ENCODE measurements around the gene CCDC70.
A peak's percentile ranks its signal among the peaks of the same experiment; 100 is the strongest.
"Not testable (repeated sequence)": the region's sequence is repeated elsewhere in the genome, so short reads cannot be mapped to it uniquely, and the experiment has no call there.

CCDC70 gene

DNA sequence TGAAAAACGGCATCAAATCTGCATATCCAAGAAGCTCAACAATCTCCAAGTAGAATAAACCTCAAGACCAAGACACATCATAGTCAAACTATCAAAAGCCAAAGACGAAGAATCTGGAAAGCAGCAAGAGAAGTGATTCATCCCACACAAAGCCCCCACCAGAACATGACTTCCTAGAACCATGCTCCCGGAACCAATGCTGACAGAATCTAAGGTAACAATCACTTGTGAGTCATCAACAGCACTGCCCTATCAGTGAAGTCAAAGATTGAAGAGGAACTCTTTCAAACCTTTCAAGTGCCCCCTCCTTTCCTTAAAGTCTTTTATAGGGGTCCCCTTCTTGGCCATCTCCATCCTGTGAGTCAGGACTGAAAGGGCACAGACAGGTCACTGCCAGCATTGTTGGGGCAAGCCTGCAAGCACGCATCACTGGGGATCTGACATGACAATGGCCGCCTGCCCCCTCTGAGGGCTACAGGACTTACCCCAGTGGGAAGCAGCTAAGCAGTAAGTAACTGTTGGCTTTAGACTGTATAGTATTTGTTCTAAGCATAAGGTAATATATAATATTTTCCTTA, at the start of gene CCDC70:
CCDC70 (plus strand) TSS at position 247 of the 578 bp plus-strand sequence. CDS start 3,443 bp downstream, outside the sequence.
- DNase-seq (ENCODE audit: low read depth in 2 of 2) = peak in 1 of 2 donors; percentile 26

- DNase-seq (ENCODE audit: low read depth in 2 of 2) = no peak
Measured at GRCh38 chr13:51814071-51814470, 47.7 kb upstream of the CCDC70 start.

DNA sequence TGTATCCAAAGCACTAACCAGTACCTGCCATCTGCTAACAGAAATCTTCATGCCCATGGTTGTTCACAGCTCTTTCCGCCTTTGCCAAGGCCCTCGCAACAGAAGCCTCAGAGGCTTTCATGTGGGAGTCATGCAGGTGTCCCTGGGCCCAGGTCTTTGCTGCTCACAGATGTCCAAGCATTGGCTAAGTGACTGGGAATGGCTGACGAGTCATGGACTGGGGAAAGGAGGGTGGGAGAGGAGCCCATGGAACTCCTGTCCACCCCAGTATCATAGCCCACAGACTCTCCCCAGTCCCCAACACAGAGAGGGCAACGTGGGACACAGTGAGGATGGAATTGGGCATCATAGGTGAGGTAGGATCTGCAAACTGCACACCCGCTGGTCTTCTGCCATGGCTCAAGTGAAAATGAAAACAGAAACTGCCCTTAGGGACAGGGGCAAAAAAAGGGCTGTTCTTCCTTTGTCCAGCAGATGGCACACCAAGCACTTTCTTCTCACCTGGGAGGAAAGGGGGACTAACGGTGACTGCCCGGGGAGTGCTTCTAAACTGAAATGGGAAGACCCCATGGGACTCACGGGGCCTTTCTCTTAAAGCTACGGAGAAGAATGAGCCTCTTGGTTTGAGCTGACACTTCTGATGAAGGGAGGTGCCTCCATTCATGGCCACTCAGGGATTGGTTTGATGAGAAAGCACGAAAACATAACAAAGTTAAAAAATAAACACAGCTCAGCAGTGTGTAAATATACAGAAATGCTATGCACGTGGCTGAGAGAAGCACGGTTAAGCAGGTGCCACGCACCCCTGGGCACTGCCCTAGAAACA, 46.7 kb upstream of the CCDC70 start:
- DNase-seq (ENCODE audit: low read depth in 2 of 2) = peak in 1 of 2 donors; percentile 63

DNA sequence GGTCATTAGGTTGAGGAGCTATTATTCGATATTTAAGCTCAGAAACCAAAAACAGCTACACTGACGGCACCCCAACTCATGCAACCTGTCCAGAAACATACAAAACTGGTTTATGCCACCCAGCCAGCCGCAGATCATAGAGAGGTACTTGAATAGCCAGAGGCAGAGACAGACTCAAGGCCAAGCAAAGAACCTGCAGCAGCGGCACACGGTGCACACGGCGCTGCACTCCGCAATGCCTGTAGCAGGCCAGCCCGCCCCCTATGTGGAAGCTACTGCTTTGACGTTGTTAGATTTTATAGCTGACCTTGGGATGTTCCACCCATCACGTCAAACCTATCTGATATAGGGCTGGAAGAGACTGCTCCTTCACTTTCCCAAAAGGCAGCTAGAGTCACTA, 45.9 kb upstream of the CCDC70 start:
- no peak for DNase-seq (ENCODE audit: low read depth in 2 of 2)

GRCh38 chr13:51816604-51817249, 45.0 kb upstream of the CCDC70 start:
- DNase-seq (ENCODE audit: low read depth in 2 of 2) = no peak

GRCh38 chr13:51817717-51818116, 44.1 kb upstream of the CCDC70 start:
- DNase-seq (ENCODE audit: low read depth in 2 of 2) = no peak

DNA sequence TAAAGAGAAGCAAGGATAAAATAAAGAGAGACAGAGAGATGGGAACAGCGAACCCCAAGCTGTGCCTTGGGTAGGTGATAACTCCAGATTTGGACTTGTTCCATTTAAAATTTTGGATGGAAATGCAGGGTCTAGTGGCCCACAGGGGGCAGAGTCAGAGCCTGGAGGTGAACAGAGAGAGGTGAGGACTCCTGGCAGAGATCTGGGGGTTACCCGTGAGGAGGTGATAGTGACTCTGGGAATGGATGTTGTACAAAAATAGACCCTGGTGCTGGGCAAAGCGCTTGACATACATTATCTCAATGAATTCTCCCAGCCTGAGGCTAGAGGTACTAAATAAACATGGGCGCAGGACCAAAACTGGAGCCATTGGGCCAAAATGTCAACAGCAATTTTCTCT, 43.5 kb upstream of the CCDC70 start:
- DNase-seq (ENCODE audit: low read depth in 2 of 2) = no peak

- peak in 1 of 2 donors; percentile 30 for DNase-seq (ENCODE audit: low read depth in 2 of 2)
Measured at GRCh38 chr13:51818781-51819511, 42.8 kb upstream of the CCDC70 start.

GRCh38 chr13:51819544-51819943, 42.2 kb upstream of the CCDC70 start:
- DNase-seq (ENCODE audit: low read depth in 2 of 2) = no peak

GRCh38 chr13:51820016-51820597, 41.7 kb upstream of the CCDC70 start:
- DNase-seq (ENCODE audit: low read depth in 2 of 2) = no peak

GRCh38 chr13:51821606-51822005, 40.2 kb upstream of the CCDC70 start:
- DNase-seq (ENCODE audit: low read depth in 2 of 2) = no peak

DNA sequence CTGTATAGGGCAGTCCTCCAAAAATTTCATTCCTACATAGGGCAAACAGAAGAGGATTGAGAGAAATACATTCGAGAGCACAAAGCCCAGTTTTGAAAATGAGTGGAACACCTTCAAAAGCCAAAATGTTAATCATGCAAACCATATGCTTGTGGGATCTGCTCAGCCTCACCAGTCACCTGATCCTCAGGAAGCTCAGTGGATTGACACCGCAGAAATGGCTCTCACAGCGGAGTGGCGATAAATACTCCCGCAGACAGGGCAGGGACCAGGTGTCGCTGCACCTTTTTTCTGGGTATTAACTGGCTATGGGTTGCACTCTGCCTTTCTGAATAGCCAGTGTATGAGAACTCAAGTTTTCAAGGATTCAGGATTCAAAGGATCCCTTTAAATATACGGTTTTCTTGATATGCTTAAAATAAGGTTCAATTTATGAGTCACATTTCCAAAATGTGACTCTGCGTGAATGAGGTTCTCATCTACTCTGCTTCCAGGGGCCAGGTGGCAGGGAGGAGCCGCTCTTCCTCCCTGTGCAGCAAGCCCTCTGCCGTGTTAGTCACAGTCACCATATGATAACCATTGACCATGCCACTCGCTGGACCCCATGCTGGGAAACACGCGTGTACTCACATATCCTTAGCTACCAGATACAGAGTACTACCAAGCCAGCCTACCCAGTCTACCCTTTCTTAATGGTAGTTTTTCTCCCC, 39.5 kb upstream of the CCDC70 start:
- no peak for DNase-seq (ENCODE audit: low read depth in 2 of 2)

DNA sequence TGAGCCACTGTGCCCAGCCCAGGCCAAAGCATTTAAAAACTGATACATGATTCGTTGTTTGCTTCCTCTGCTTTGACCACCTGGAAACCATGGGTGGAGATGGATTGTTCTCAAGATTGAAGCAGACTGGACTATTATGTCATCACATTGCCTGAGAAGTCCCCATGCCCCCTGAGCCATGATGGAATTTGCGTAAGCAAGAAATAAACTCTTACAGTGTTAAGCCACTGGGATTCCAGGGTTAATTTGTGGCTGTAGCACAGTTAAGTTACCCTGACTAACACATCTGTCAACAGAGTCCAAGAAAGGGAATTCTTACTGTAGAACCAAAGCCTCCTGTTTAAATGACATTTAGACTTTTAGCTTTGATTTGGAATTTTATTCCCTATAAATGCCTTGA, 38.4 kb upstream of the CCDC70 start:
- no peak for DNase-seq (ENCODE audit: low read depth in 2 of 2)

- no peak for DNase-seq (ENCODE audit: low read depth in 2 of 2)
Measured at GRCh38 chr13:51823863-51824262, 37.9 kb upstream of the CCDC70 start.

DNA sequence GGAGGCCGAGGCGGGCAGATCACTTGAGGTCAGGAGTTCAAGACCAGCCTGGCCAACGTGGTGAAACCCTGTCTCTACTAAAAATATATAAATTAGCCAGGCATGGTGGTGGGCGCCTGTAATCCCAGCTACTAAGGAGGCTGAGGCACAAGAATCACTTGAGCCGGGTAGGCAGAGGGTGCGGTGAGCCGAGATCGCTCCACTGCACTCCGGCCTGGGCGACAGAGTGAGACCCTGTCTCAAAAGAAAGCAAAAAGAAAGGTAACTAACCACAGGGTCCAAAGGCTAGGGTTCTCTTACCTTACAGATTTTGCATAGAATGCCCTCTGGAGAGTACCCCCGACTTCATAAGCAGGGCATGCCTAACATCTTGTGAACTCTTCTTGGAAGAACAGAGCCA, 37.1 kb upstream of the CCDC70 start:
- not testable (repeated sequence) for DNase-seq (ENCODE audit: low read depth in 2 of 2)

DNA sequence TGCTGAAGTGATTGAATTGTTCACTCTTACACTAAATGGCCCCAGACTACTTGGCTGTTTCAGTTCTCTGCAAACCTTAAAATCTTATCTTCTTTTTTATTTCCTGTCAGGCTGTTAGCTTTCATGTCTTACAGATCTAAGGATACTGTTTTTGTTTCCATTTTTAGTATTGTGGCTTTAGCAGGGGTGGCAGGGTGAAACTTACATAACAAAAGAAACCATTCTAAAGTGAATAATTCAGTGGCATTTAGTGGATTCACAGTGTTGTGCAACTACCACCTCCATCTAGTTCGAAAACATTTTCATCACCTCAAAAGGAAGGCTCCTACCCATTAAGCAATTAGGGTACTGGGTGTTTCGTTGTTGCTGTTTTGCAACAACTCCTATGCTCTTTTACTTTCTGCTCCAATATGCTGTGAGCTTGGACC, 36.6 kb upstream of the CCDC70 start:
- DNase-seq (ENCODE audit: low read depth in 2 of 2) = no peak

DNA sequence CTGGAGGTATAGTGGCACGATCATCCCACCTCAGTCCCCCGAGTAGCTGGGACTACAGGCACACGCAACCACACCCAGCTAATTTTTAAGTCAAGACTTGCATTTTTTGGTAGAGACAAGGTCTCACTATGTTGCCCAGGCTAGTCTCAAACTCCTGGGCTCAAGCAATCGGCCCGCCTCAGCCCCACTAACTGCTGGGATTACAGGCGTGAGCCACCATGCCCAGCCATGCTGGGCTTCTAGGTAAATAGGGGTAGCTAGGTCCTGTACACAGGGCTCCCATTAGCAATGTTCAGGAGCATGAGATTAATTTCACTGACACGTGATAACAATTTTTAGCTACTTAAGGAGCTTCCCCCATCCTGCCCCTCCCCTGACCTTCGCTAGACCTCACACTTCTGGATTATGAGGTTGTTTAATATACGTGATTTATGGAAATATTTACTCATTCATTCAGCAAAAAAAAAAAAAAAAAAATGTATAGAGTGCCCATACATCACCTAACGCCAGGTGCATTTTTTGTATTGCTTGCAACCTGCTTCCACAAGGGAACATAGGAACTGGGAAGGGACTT, 36.0 kb upstream of the CCDC70 start:
- no peak for DNase-seq (ENCODE audit: low read depth in 2 of 2)

- no peak for DNase-seq (ENCODE audit: low read depth in 2 of 2)
Measured at GRCh38 chr13:51826606-51827005, 35.2 kb upstream of the CCDC70 start.

DNA sequence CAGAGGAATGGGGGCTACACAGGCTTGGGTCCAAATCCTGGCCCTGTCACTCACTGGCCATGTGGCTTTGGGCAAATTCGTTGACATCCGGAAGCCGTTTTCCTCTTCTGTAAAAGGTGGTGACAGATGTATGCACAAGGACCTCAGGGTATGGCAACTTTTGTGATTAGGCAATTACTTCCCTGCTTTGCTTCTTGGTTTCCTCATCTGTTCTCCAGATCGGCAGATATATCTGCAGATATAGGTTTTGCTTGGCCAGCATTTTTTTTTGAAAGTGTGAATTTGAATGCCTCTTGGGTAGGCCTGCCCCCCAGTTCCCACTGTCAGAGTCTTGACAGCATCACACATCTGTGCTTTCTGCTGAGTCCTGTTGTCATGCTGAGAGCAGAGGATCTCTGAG, 34.5 kb upstream of the CCDC70 start:
- no peak for DNase-seq (ENCODE audit: low read depth in 2 of 2)

DNA sequence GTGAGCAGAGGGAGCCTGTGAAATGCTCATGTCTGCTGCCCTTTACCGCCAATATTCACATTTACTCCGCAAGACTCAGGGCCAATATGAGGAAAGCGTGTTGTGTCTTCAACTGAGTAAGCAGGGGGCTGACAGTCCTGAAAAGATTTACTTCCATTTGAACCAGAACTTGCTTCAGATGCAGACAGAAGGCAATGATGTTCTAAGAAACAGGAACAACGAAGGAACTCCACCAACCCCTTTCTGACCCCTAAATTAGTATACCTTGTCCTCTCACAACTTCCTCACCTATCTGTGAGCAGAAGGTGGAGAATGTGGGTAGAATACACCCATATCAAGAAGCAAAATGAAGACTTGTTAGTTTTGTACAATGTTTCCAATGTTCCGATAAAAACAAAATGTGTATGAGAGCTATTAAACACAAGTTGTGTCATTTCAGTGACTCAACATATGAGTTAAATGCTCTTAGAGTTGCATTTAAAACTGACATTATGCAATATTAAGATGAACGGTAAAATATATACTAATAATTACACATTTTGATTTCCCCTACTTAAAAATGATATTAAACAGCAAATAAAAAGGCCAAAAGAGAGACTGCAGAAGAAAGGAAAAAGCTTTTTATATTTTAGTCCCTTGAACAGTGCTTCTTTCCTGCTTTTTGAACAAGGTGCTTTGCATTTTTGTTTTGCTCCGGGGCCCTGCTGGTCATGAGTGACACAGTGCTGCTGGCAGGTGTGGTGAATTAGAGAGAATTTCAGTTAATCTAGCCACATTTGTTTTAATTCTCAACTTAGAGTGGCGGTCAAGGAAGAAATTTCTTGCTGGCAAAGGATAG, 32.8 kb upstream of the CCDC70 start:
- DNase-seq (ENCODE audit: low read depth in 2 of 2) = no peak
